ENCODE results near the gene AFMID.
"Not testable (repeated sequence)": the region's sequence is repeated elsewhere in the genome, so short reads cannot be mapped to it uniquely, and the experiment has no call there.

The AFMID gene, protein sequence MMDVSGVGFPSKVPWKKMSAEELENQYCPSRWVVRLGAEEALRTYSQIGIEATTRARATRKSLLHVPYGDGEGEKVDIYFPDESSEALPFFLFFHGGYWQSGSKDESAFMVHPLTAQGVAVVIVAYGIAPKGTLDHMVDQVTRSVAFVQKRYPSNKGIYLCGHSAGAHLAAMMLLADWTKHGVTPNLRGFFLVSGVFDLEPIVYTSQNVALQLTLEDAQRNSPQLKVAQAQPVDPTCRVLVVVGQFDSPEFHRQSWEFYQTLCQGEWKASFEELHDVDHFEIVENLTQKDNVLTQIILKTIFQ

DNA sequence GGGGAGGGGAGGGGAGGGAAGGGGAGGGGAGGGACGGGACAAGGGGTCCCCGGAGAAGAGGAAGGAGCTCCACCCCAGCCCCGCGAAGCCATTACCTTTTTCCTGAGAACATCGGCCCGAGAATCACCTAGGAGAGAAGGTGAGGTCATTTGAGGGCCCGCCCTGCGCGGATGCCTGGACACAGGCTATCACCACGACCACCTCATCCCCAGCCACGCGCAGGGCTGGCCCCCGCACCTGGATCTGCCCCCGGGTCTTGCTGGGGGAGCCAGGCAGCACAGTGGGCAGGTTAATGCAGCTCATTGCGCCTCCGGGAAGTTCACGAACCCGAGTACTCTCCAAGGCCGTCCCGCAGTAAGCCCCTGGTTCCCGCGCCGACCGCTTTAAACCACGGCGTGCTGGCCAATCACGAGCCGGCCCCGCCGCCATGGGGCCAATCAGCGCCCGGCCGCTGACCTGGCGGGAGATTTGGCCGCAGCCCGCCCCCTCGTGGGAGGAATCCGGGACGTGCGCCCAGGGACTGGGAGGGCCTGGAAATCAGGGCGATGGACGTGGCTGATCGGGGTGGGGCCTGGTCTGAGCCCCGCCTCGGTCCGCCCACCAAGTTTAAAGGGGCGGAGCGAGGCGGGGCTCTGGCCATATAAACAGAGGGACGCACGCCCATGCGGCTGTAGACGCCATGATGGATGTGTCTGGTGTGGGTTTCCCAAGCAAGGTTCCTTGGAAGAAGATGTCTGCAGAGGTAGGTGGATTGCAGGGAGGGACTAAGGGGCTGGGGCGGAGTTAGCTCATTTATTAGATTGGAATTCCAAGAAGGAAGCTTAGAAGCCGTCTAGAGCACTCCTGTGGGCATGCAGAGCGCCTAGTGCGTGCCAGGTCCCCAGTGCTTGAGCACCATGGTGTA, at the start of gene AFMID, which contains the start of gene TK1:
Gene AFMID (plus strand): TSS at position 671 of the 904 bp plus-strand sequence. CDS start 9 bp downstream, at position 680.
Gene TK1 (minus strand): TSS at position 361 of the 904 bp plus-strand sequence. CDS start 58 bp downstream, at position 303.
- peaks cover 2% of the 10 kb centered on the region for H3K4me1 ChIP-seq (ENCODE audit: control insufficient read depth, insufficient read depth, low read length)
- H3K27ac ChIP-seq (ENCODE audit: low read depth, low read length) = no peak within 1 kb of the TSS
- no peaks in the 10 kb centered on the region for H3K36me3 ChIP-seq (ENCODE audit: control insufficient read depth, insufficient read depth, low read length)
- H3K27me3 ChIP-seq (ENCODE audit: control insufficient read depth, insufficient read depth, low read length) = no peaks in the 10 kb centered on the region
- H3K4me3 ChIP-seq (ENCODE audit: low read length) = peak within 1 kb of the TSS; percentile 78
- H3K9ac ChIP-seq (ENCODE audit: low read length) = no peak within 1 kb of the TSS

DNA sequence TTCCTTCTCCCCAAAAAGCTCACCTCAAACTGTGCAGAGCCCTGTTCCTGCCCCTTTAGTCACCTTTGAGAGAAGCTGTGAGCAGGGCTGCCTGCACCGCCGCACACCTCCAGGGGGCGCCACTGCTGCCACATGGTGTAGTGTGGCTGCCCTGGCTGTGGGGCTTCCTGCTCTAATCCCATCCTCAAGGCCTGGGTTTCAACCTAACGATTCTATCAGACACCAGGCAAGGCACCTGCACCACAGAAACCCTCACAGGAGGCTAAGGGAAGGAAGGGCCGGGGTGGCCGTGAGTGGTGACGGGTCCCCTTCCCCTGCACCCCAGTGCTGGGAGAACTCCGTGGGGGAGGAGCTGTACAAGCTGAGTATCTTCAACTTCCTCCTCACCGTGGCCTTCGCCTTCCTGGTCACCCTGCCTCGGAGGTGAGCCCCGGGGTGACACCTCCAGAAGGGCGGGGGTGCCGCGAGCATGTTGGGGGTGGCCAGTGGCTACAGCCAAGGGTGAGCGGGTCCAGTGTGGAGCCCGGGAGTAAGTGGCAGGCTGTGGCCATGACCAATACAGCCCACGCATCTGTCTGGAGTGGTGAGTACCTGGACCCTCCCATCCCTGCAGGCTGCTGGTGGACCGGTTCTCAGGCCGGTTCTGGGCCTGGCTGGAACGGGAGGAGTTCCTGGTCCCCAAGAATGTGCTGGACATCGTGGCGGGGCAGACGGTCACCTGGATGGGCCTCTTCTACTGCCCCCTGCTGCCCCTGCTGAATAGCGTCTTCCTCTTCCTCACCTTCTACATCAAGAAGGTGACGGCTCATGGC, 49.6 kb upstream of the AFMID start:
- Histone ChIP-seq H3K27ac (ENCODE audit: low read depth, low read length) (no peak overlapping the region), H3K9ac (ENCODE audit: low read length) (no peak overlapping the region), H3K4me1 (ENCODE audit: control insufficient read depth, insufficient read depth, low read length) (no peaks in the 10 kb centered on the region), H3K36me3 (ENCODE audit: control insufficient read depth, insufficient read depth, low read length) (no peaks in the 10 kb centered on the region), H3K27me3 (ENCODE audit: control insufficient read depth, insufficient read depth, low read length) (no peaks in the 10 kb centered on the region), H3K4me3 (ENCODE audit: low read length) (no peak overlapping the region)

DNA sequence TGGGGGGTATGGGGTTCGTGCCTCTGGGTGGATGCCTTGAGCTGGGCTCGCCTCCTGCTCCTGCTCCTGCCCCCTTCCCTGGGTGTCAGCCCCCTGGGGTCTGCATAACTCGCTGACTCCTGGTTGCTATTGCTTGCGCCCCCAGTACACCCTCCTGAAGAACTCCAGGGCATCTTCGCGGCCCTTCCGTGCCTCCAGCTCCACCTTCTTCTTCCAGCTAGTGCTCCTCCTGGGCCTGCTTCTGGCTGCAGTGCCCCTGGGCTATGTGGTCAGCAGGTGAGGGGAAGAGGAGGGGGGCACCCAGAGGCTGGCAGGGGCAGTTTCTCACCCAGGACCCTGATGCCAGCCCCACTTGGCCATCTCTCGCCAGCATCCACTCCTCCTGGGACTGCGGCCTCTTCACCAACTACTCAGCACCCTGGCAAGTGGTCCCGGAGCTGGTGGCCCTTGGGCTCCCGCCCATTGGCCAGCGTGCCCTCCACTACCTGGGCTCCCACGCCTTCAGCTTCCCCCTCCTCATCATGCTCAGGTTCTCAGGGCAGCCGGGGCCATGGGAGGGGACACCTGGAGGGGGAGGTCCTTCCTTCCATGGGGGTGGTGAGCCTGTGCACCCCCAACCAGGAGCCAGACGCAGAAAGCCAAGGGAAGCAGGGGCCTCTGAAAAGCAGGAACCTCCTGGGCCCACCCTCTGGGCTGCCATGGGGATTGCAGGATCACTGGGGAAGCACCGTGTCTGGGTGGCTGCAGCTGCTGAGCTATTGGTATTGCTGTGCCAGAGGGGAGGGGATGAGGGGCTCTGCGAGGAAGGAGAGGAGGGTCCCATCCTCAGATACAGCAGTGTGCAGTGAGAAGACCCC, 48.7 kb upstream of the AFMID start:
- no peak overlapping the region for H3K4me3 ChIP-seq (ENCODE audit: low read length)
- H3K27me3 ChIP-seq (ENCODE audit: control insufficient read depth, insufficient read depth, low read length) = no peaks in the 10 kb centered on the region
- no peak overlapping the region for H3K27ac ChIP-seq (ENCODE audit: low read depth, low read length)
- no peaks in the 10 kb centered on the region for H3K4me1 ChIP-seq (ENCODE audit: control insufficient read depth, insufficient read depth, low read length)
- H3K9ac ChIP-seq (ENCODE audit: low read length) = no peak overlapping the region
- no peaks in the 10 kb centered on the region for H3K36me3 ChIP-seq (ENCODE audit: control insufficient read depth, insufficient read depth, low read length)

DNA sequence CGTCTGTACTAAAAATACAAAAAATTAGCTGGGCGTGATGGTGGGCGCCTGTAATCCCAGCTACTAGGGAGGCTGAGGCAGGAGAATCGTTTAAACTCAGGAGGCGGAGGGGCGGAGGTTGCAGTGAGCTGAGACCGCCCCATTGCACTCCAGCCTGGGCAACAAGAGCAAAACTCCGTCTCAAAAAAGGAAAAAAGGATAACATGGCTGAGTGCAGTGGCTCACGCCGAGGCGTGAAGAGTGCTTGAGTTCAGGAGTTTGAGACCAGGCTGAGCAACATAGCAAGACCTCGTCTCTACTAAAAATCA, 47.3 kb upstream of the AFMID start:
- H3K27ac ChIP-seq (ENCODE audit: low read depth, low read length); H3K36me3 ChIP-seq (ENCODE audit: control insufficient read depth, insufficient read depth, low read length); H3K4me1 ChIP-seq (ENCODE audit: control insufficient read depth, insufficient read depth, low read length); H3K4me3 ChIP-seq (ENCODE audit: low read length); H3K9ac ChIP-seq (ENCODE audit: low read length); H3K27me3 ChIP-seq (ENCODE audit: control insufficient read depth, insufficient read depth, low read length): not testable (repeated sequence)

DNA sequence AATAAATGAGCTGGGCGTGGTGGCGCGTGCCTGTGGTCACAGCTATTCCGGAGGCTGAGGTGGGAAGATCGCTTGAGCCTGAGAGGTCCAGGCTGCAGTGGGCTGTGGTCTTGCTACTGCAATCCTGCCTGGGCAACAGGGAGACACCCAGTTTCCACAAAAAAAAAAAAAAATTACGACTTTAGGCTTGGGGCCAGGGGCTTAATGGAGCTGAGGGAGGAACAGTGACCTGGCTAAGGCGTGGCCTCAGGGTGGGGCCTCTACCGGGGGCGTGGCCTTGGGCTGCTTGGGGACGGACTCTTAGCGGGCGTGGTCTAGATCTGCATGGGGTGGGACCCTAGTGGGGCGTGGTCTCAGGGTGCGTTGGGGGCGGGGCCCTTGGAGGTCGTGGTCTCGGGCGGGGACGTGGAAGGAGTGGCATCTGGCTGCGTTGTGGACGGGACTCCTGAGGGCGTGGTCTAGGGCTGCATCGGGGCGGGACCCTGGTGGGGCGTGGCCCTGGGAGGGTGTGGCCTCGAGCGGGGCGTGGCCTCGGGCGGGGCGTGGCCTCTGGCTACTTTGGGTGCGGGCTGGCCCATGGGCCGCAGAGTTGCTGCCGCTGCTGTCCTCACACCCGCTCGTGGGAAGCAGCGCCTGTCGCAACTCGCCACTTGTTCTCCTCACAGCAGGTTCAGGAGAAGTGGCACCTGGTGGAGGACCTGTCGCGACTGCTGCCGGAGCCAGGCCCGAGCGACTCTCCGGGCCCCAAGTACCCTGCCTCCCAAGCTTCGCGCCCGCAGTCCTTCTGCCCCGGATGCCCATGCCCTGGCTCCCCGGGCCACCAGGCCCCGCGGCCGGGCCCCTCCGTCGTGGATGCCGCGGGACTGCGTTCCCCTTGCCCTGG, 46.8 kb upstream of the AFMID start:
- Histone ChIP-seq H3K4me3 (ENCODE audit: low read length) (peak overlapping the region; percentile 41), H3K27ac (ENCODE audit: low read depth, low read length) (no peak overlapping the region), H3K27me3 (ENCODE audit: control insufficient read depth, insufficient read depth, low read length) (no peaks in the 10 kb centered on the region), H3K9ac (ENCODE audit: low read length) (no peak overlapping the region), H3K36me3 (ENCODE audit: control insufficient read depth, insufficient read depth, low read length) (no peaks in the 10 kb centered on the region), H3K4me1 (ENCODE audit: control insufficient read depth, insufficient read depth, low read length) (no peaks in the 10 kb centered on the region)

DNA sequence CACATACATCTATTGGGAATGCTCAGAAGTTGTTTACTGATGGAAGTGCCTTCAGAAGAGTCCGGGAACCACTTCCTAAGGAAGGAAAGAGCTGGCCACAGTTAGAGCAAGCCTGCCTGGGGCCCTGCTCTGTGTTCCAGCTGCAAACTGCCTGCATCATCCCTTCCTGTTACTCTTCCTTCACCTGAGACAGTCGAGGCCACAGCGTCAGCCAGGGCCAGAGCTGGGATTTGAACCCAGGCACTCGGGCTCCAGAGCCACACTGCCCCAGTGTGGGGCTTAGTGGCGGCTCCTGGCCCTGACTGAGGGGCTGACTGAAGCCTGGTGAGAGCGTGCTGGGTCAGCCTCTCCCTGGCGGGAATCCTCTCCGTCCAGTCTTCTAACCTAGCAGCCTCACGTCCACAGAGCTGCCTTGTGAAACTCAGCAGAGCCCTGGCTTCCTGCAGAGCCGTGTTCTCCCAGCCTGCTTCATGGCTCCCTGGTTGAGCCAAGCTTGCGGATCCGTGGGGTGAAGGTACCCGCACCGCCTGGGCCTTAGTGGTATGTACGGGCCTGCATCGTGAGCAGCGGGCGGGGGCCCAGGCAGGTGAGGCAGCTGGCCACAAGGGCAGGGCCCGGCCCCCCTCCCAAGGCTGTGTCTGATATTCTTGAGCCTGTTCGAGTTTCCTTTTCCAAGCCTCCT, 45.6 kb upstream of the AFMID start:
- no peak overlapping the region for H3K9ac ChIP-seq (ENCODE audit: low read length)
- no peak overlapping the region for H3K27ac ChIP-seq (ENCODE audit: low read depth, low read length)

DNA sequence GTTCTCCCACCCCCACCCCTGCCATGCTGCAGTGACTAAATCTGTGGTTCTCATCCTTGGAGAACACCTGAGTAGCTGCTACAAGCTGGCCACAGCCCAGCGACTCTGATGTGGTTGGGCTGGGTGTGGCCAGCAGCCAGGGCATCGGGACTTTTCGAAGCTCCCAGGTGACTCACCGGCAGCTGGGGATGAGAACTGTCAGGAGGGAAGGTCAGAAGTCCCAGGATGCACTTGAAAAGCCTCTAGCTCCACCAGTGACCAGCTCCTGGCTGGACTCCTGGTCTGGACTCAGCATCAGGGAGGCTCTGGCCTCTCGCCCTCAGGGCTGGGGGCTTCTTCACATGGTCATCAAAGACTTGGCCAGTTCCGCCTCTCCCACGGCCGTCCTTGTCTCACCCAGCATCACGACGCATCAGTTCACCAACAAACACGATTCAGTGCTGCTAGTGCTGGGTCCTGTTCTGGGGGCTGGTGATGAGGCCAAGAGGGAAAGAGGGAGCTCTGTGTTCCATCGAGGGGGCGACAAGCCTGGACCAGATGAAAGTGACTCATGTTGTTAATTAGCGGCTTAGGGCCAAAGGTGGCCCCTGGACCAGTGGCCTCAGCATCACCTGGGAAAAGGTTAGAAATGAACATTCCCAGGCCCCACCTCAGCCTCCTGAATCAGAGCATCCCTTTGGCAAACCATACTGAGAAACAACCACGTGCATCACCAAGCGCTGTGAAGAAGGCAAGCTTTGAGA, 44.9 kb upstream of the AFMID start:
- Histone ChIP-seq H3K9ac (ENCODE audit: low read length) (no peak overlapping the region), H3K4me3 (ENCODE audit: low read length) (no peak overlapping the region), H3K4me1 (ENCODE audit: control insufficient read depth, insufficient read depth, low read length) (no peaks in the 10 kb centered on the region), H3K27ac (ENCODE audit: low read depth, low read length) (no peak overlapping the region), H3K27me3 (ENCODE audit: control insufficient read depth, insufficient read depth, low read length) (no peaks in the 10 kb centered on the region), H3K36me3 (ENCODE audit: control insufficient read depth, insufficient read depth, low read length) (no peaks in the 10 kb centered on the region)

More for the DNA sequence above, 45.6 kb upstream of the AFMID start:
- H3K4me1 ChIP-seq (ENCODE audit: control insufficient read depth, insufficient read depth, low read length) = no peaks in the 10 kb centered on the region
- H3K36me3 ChIP-seq (ENCODE audit: control insufficient read depth, insufficient read depth, low read length) = no peaks in the 10 kb centered on the region
- H3K27me3 ChIP-seq (ENCODE audit: control insufficient read depth, insufficient read depth, low read length) = no peaks in the 10 kb centered on the region
- H3K4me3 ChIP-seq (ENCODE audit: low read length) = no peak overlapping the region

DNA sequence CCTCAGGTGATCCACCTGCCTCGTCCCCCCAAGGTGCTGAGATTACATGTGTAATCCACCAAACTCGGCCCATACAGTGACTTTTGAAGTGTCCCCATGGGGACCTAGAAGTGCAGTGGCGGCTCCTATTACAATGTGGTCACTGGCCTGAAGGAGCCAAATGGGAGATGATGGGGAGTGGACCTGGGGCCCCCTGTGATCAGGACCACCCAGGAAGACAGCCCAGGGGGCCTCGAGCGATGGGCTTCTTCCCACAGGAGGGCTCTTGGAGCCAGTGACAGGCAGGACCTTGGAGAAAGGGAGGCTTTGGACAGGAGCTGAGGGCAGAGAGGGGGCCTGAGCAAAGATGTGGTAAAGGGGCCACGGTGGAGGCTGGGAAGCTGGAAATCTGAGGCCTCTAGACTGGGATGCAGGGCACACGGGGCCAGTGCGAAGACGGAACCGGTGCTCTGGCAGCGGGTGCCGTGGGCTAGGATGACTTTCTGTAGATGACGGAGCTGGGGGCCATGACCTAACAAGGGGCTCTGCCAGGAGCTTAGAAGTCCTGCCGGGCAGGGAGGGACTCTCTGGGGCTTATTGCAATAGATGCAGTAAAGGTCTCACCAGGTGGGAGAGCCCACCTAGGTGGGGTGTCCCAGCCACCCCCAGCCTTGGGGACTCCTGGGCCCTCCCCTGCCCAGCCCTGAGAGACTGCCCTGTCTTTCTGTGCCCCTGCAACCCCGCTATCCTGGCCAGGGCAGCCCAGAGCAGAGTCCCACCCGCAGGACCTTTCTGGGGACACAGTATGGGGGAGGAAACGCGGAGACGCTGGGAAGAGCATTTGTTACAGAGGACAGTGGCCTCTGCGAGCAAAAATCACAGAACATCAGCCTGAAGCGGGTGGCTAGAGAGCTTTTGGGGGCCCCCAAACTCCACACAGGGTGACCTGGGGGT, 43.7 kb upstream of the AFMID start:
- H3K9ac ChIP-seq (ENCODE audit: low read length) = no peak overlapping the region
- H3K27ac ChIP-seq (ENCODE audit: low read depth, low read length) = no peak overlapping the region
- H3K27me3 ChIP-seq (ENCODE audit: control insufficient read depth, insufficient read depth, low read length) = no peaks in the 10 kb centered on the region
- no peak overlapping the region for H3K4me3 ChIP-seq (ENCODE audit: low read length)
- H3K36me3 ChIP-seq (ENCODE audit: control insufficient read depth, insufficient read depth, low read length) = no peaks in the 10 kb centered on the region
- H3K4me1 ChIP-seq (ENCODE audit: control insufficient read depth, insufficient read depth, low read length) = no peaks in the 10 kb centered on the region

DNA sequence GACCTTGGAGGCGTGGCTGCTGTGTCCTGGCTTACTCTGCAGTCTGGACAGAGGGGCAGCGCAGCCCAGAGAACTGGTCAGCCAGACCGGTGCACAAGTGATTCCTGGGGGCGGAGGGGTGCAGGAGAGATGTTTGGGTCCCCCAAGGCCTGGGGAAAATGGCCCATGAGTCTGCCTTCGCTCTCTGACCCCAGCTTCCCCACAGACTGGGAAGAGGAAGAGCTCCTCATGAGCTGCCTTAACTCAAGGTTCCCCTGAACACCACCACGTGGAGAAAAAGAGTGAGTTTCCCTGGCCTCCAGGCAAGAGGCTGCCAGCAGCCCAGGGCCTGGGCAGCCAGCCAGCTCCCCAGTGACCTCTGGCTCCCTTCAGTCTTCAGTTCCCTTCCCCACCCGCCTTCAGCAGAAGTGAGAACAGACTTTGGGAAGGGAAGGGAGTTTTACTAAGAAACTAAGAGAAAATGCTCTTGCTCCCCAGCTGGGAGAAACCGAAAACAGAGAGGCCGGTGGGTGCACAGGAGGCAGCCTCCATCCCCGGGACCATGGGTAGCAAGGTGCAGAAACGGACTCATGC, 42.9 kb upstream of the AFMID start:
- H3K9ac ChIP-seq (ENCODE audit: low read length) = no peak overlapping the region
- H3K36me3 ChIP-seq (ENCODE audit: control insufficient read depth, insufficient read depth, low read length) = no peaks in the 10 kb centered on the region
- H3K4me3 ChIP-seq (ENCODE audit: low read length) = no peak overlapping the region
- H3K4me1 ChIP-seq (ENCODE audit: control insufficient read depth, insufficient read depth, low read length) = no peaks in the 10 kb centered on the region
- H3K27me3 ChIP-seq (ENCODE audit: control insufficient read depth, insufficient read depth, low read length) = no peaks in the 10 kb centered on the region
- H3K27ac ChIP-seq (ENCODE audit: low read depth, low read length) = no peak overlapping the region

Measured in rectal smooth muscle tissue (tissue), 1 donor.